GM18873 (cell line): Measurements from ENCODE around the gene UPK1A.
"Not testable (repeated sequence)": the region's sequence is repeated elsewhere in the genome, so short reads cannot be mapped to it uniquely, and the experiment has no call there.

ENCODE experiments used
- ATAC-seq: cut with Tn5 transposase; IDR thresholded peaks from one replicate; pipeline ENCODE4 v1.9.1; 2021; ENCODE audit warnings: mild to moderate bottlenecking, moderate library complexity, moderate number of reproducible peaks; ENCODE audit not compliant: unreplicated experiment, low FRiP score

UPK1A gene

GRCh38 chr19:35675589-35676140, 9.3 kb downstream of the UPK1A start:
- ATAC-seq = no peak

- no peak for ATAC-seq
Observed at GRCh38 chr19:35689836-35690235, 23.5 kb downstream of the UPK1A start.

- not testable (repeated sequence) for ATAC-seq
Observed at GRCh38 chr19:35691106-35691505, 24.8 kb downstream of the UPK1A start.

GRCh38 chr19:35692010-35692409, 25.7 kb downstream of the UPK1A start:
- no peak for ATAC-seq

- no peak for ATAC-seq
Observed at GRCh38 chr19:35693422-35693821, 27.1 kb downstream of the UPK1A start.

GRCh38 chr19:35693835-35694599, 27.7 kb downstream of the UPK1A start:
- no peak for ATAC-seq

GRCh38 chr19:35695895-35696422, 29.6 kb downstream of the UPK1A start:
- no peak for ATAC-seq

GRCh38 chr19:35696835-35697234, 30.5 kb downstream of the UPK1A start:
- ATAC-seq = no peak

GRCh38 chr19:35702223-35703012, 36.1 kb downstream of the UPK1A start:
- peak; percentile 89 for ATAC-seq

- ATAC-seq = no peak
Observed at GRCh38 chr19:35703343-35703742, 37.0 kb downstream of the UPK1A start.

- no peak for ATAC-seq
Observed at GRCh38 chr19:35704218-35704617, 37.9 kb downstream of the UPK1A start, which contains the start of gene ZBTB32. Gene ZBTB32, plus strand, starts transcription at chr19:35704558. Its CDS starts 10,069 bp downstream, at chr19:35714627.

- ATAC-seq = no peak
Observed at GRCh38 chr19:35708391-35708790, 42.1 kb downstream of the UPK1A start.

- no peak for ATAC-seq
Observed at GRCh38 chr19:35710784-35711723, 44.7 kb downstream of the UPK1A start.

- no peak for ATAC-seq
Observed at GRCh38 chr19:35712567-35713505, 46.5 kb downstream of the UPK1A start.

GRCh38 chr19:35713506-35713850, 47.2 kb downstream of the UPK1A start:
- ATAC-seq = no peak

GRCh38 chr19:35713904-35714495, 47.7 kb downstream of the UPK1A start:
- ATAC-seq = no peak

- ATAC-seq = no peak
Observed at GRCh38 chr19:35714601-35715354, 48.5 kb downstream of the UPK1A start.

GRCh38 chr19:35715355-35715809, 49.1 kb downstream of the UPK1A start:
- ATAC-seq = no peak
